Measurements from ENCODE around the gene RING1.

The RING1 gene

GRCh38 chr6:33249732-33250630 is 41.7 kb downstream of the RING1 start:
- DNase-seq = no peak

DNA sequence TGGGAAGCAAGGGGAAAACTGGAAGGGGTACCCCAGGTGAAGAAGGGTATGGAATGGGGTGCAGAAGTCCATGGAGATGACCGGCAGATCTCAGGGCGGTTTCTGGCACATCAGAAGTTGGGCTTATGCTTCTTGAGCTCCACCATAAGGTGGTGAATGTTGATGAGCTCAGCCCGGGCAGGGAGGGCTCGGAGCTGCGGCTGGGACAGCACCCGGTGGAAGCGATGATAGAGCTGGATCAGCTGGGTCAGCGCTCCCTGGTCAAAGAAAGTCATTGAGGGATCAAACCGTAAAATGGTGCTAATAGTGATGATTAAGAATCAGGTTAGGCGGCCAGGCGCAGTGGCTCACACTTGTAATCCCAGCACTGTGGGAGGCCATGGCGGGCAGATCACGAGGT is 42.4 kb downstream of the RING1 start:
- no peak for DNase-seq

GRCh38 chr6:33251395-33252012 is 43.2 kb downstream of the RING1 start:
- DNase-seq = no peak

DNA sequence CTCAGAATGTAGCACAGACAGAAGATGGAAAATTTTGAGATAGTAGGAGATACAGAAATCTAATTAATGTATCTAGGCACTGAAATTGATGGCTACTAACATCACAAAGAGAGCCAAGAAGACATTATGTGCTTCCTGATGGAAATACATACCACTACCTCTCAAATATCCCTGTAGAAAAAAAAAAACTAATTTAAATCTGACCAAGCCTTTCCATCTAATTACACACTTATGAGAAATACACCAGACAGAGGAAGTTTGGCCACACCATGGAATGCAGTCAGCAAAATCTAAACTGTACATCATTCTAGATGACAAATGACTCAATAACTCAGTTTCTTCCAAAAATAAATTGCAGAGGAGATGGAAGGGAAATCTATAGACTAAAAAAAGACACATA is 44.5 kb downstream of the RING1 start:
- no peak for DNase-seq

DNA sequence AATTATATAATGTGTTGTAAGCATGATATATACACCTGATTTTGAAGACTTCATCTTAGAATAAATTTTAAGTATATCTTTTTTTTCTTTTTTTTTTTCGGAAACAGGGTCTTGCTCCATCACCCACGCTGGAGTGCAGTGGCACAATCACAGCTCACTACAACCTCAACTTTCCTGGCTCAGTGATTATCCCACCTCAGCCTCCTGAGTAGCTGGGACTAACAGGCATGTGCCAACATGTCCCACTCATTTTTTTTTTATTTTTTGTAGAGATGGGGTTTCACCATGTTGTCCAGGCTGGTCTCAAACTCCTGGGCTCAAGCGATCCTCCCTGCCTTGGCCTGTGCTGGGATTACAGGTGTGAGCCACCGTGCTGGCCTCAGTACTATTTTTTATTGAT is 46.3 kb downstream of the RING1 start:
- no peak for DNase-seq

GRCh38 chr6:33259032-33259431 is 50.7 kb downstream of the RING1 start:
- no peak for DNase-seq

Measured in NCI-H1105 treated with DMSO at 0.1 percent for 48 hours (cell line).